Measurements from ENCODE around the gene CHID1. TPM values are rescaled to one million over a fixed set of nuclear protein-coding genes. Genes with fewer than 3 reads are reported as not detected.

Gene CHID1
- total and polyA plus RNA-seq, 2 donors: 23.4 to 62.3 TPM

GRCh38 chr11:858053-858761, 52.4 kb downstream of the CHID1 start:
- no peak overlapping the region for H3K27ac ChIP-seq (ENCODE audit: low read depth)
- WGBS: 85% methylated on average over 27 of the region's 27 CpGs
- H3K4me3 ChIP-seq (ENCODE audit: low read depth, low read length): no peak overlapping the region
- no peak for DNase-seq (ENCODE audit: extremely low spot score)
- H3K36me3 ChIP-seq (ENCODE audit: insufficient read depth): no peaks in the 10 kb centered on the region
- H3K4me1 ChIP-seq (ENCODE audit: insufficient read depth): no peaks in the 10 kb centered on the region

- no peaks in the 10 kb centered on the region for H3K4me1 ChIP-seq (ENCODE audit: insufficient read depth)
- no peak overlapping the region for H3K27ac ChIP-seq (ENCODE audit: low read depth)
- WGBS: 73% methylated on average over 8 of the region's 8 CpGs
- no peak overlapping the region for H3K4me3 ChIP-seq (ENCODE audit: low read depth, low read length)
- no peaks in the 10 kb centered on the region for H3K36me3 ChIP-seq (ENCODE audit: insufficient read depth)
- DNase-seq (ENCODE audit: extremely low spot score): no peak
Measured at GRCh38 chr11:856397-856796, 54.2 kb downstream of the CHID1 start.

- 83% methylated on average over 12 of the region's 12 CpGs for WGBS
- no peak overlapping the region for H3K27ac ChIP-seq (ENCODE audit: low read depth)
- no peak for DNase-seq (ENCODE audit: extremely low spot score)
- H3K4me1 ChIP-seq (ENCODE audit: insufficient read depth): no peaks in the 10 kb centered on the region
- no peaks in the 10 kb centered on the region for H3K36me3 ChIP-seq (ENCODE audit: insufficient read depth)
- no peak overlapping the region for H3K4me3 ChIP-seq (ENCODE audit: low read depth, low read length)
Measured at GRCh38 chr11:855796-856195, 54.8 kb downstream of the CHID1 start.

- Histone ChIP-seq H3K4me1 (ENCODE audit: insufficient read depth) (no peaks in the 10 kb centered on the region), H3K4me3 (ENCODE audit: low read depth, low read length) (no peak overlapping the region), H3K36me3 (ENCODE audit: insufficient read depth) (no peaks in the 10 kb centered on the region), H3K27ac (ENCODE audit: low read depth) (no peak overlapping the region)
- WGBS: 84% methylated on average over 7 of the region's 7 CpGs
- no peak for DNase-seq (ENCODE audit: extremely low spot score)
Measured at GRCh38 chr11:855330-855674, 55.3 kb downstream of the CHID1 start.

GRCh38 chr11:854601-855329, 55.8 kb downstream of the CHID1 start:
- WGBS: 80% methylated on average over 20 of the region's 20 CpGs
- Histone ChIP-seq H3K4me3 (ENCODE audit: low read depth, low read length) (no peak overlapping the region), H3K4me1 (ENCODE audit: insufficient read depth) (no peaks in the 10 kb centered on the region), H3K27ac (ENCODE audit: low read depth) (no peak overlapping the region), H3K36me3 (ENCODE audit: insufficient read depth) (no peaks in the 10 kb centered on the region)
- no peak for DNase-seq (ENCODE audit: extremely low spot score)

DNA sequence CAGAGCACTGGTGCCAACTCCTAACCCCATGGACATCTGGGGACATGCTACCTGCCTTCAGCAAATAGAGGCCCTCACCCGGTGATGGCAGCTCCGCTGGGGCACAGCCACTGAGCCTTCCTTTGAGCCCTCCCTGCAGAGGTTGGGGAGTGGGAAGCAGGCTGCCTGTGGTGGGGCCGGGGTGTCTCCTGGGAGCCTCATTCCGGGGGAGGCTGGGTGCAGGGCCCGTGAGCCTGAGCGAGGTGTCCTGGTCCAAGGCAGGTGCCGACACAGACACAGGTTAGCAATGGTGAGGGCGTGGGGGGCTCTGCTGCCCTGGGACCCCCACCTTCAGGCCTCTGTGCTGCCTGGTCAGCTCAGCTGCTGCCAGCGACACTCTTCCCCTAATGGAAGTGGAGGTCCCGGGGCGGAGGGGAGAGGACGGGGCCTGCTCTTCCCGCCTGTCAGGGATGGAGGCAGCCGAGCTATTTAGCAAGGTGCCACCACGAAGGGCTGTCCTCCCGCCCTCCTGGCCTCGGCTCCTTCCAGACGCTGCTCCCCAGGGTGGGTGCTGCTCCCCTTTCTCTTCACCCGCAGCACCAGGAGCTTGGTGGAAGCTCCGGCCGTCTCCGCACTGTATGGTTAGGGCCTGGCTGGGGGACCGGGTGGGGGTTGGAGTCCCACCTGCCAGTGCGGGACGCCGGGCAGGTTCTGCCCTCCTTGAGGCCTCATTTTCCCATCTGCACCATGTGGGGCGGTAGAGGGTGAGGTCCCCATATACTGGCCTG, 56.7 kb downstream of the CHID1 start:
- no peaks in the 10 kb centered on the region for H3K4me1 ChIP-seq (ENCODE audit: insufficient read depth)
- WGBS: 90% methylated on average over 27 of the region's 27 CpGs
- H3K36me3 ChIP-seq (ENCODE audit: insufficient read depth): no peaks in the 10 kb centered on the region
- no peak for DNase-seq (ENCODE audit: extremely low spot score)
- no peak overlapping the region for H3K27ac ChIP-seq (ENCODE audit: low read depth)
- H3K4me3 ChIP-seq (ENCODE audit: low read depth, low read length): no peak overlapping the region

- Histone ChIP-seq H3K4me1 (ENCODE audit: insufficient read depth) (no peaks in the 10 kb centered on the region), H3K27ac (ENCODE audit: low read depth) (no peak overlapping the region)
- 79% methylated on average over 15 of the region's 15 CpGs for WGBS
Measured at GRCh38 chr11:852762-853161, 57.8 kb downstream of the CHID1 start.

GRCh38 chr11:850775-851763, 59.5 kb downstream of the CHID1 start:
- Histone ChIP-seq H3K36me3 (ENCODE audit: insufficient read depth) (no peaks in the 10 kb centered on the region), H3K27ac (ENCODE audit: low read depth) (no peak overlapping the region), H3K4me1 (ENCODE audit: insufficient read depth) (no peaks in the 10 kb centered on the region), H3K4me3 (ENCODE audit: low read depth, low read length) (no peak overlapping the region)
- no peak for DNase-seq (ENCODE audit: extremely low spot score)
- WGBS: 59% methylated on average over 28 of the region's 28 CpGs

More at GRCh38 chr11:852762-853161, 57.8 kb downstream of the CHID1 start:
- Histone ChIP-seq H3K36me3 (ENCODE audit: insufficient read depth) (no peaks in the 10 kb centered on the region), H3K4me3 (ENCODE audit: low read depth, low read length) (no peak overlapping the region)
- DNase-seq (ENCODE audit: extremely low spot score): no peak

GRCh38 chr11:849951-850774, 60.4 kb downstream of the CHID1 start:
- DNase-seq (ENCODE audit: extremely low spot score): no peak
- 19% methylated on average over 97 of the region's 97 CpGs for WGBS
- H3K4me1 ChIP-seq (ENCODE audit: insufficient read depth): no peaks in the 10 kb centered on the region
- H3K4me3 ChIP-seq (ENCODE audit: low read depth, low read length): peak overlapping the region; percentile 48
- H3K27ac ChIP-seq (ENCODE audit: low read depth): no peak overlapping the region
- no peaks in the 10 kb centered on the region for H3K36me3 ChIP-seq (ENCODE audit: insufficient read depth)

- DNase-seq (ENCODE audit: extremely low spot score): no peak
- Histone ChIP-seq H3K36me3 (ENCODE audit: insufficient read depth) (no peaks in the 10 kb centered on the region), H3K27ac (ENCODE audit: low read depth) (no peak overlapping the region), H3K4me1 (ENCODE audit: insufficient read depth) (no peaks in the 10 kb centered on the region), H3K4me3 (ENCODE audit: low read depth, low read length) (peak overlapping the region; percentile 48)
- 4% methylated on average over 71 of the region's 71 CpGs for WGBS
Measured at GRCh38 chr11:849104-849824, 61.3 kb downstream of the CHID1 start.

GRCh38 chr11:848380-848931, 62.2 kb downstream of the CHID1 start:
- WGBS: 37% methylated on average over 14 of the region's 14 CpGs
- Histone ChIP-seq H3K4me1 (ENCODE audit: insufficient read depth) (no peaks in the 10 kb centered on the region), H3K27ac (ENCODE audit: low read depth) (no peak overlapping the region), H3K4me3 (ENCODE audit: low read depth, low read length) (peak overlapping the region; percentile 3), H3K36me3 (ENCODE audit: insufficient read depth) (no peaks in the 10 kb centered on the region)
- DNase-seq (ENCODE audit: extremely low spot score): no peak

DNA sequence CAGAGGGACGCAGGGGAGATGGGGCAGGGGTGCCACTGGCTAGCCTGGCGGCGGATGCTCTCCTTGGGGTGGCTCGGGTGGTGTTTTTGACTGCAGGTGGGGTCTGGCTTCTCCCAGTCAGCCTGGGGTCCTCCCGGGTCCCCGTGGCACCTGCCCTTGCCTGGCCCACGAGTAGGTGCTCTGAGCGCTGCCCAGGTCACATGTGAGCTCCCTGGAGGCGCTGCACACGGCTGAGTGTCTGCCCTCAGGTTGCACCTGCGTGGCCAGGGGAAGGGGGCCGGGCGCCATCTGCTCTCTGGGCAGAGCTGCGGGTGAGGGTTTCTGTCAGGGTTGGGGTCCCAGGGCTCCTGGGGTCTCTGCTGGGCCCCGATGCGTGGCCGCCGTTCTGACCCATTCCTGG, 62.7 kb downstream of the CHID1 start:
- Histone ChIP-seq H3K27ac (ENCODE audit: low read depth) (no peak overlapping the region), H3K4me1 (ENCODE audit: insufficient read depth) (no peaks in the 10 kb centered on the region), H3K4me3 (ENCODE audit: low read depth, low read length) (no peak overlapping the region), H3K36me3 (ENCODE audit: insufficient read depth) (no peaks in the 10 kb centered on the region)
- no peak for DNase-seq (ENCODE audit: extremely low spot score)
- 89% methylated on average over 18 of the region's 18 CpGs for WGBS

All from urinary bladder (tissue), 4 donors.